CD4-positive, alpha-beta T cell treated with Interleukin-17A for 4 hours (primary cell): ENCODE measurements around the gene MGAT4B.
"Not testable (repeated sequence)": the region's sequence is repeated elsewhere in the genome, so short reads cannot be mapped to it uniquely, and the experiment has no call there.

ENCODE experiments used
- DNase-seq: peaks from one replicate; pipeline ENCODE4 v3.0.0-alpha.2; 2020; ENCODE audit warnings: mixed read lengths

Gene MGAT4B

DNA sequence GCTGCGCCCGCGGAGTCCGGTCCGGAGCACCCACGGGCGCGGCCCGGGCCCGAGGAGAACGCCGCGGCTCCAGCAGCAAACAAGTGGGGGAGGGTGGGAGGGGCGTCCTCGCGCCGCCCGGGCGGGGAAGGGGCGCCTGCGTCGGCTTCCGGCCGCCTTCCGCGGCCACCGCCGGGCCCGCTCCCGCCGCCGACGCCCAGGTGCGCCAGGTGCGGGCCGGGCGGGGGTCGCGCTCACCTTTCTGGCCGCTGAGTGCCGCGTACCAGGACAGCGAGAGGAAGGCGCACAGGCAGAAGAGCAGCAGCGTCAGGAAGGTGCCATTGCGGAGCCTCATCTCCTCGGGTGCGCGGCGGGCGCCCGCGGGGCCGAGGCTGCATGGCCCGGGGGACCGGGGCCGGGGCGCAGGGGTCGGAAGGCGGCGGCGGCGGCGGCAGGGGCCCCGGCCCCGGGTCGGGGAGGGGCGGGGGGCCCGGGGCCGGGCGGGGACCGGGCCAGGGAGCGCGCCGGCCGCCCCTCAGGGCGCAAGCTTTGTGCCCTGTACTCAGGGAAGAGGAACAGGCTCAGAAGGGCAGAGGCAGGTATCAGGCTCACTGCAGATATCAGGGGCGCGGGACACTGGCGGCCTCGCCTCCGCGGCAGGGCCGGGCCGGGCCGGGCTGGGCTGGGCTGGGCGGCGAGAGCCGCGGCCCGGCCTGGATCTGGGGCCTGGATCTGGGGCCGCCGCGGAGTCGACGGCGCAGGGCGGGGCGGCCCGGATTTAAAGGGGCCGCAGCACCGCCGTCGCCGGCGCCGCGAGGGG lies at the start of gene MGAT4B:
Gene MGAT4B (minus strand): TSS at position 617 of the 799 bp plus-strand sequence. CDS start 283 bp downstream, at position 334.
- DNase-seq = peak; percentile 74

DNA sequence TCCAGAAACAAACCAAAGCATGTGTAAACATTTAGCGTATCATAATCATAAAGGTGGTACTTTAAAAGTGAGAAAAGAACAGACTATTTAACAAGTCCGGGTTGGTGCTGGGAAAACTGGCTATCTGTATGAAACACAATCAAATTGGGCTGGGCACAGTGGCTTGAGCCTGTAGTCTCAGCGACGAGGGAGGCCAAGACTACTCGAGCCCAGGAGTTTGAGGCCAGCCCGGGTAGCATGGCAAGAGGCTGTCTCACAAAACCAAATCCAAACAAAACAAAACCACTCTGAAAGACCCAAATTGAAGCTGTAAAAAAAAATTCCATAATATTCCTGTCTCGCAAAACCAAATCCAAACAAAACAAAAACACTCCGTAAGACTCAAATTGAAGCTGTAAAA lies 47.7 kb upstream of the MGAT4B start:
- DNase-seq = no peak

DNA sequence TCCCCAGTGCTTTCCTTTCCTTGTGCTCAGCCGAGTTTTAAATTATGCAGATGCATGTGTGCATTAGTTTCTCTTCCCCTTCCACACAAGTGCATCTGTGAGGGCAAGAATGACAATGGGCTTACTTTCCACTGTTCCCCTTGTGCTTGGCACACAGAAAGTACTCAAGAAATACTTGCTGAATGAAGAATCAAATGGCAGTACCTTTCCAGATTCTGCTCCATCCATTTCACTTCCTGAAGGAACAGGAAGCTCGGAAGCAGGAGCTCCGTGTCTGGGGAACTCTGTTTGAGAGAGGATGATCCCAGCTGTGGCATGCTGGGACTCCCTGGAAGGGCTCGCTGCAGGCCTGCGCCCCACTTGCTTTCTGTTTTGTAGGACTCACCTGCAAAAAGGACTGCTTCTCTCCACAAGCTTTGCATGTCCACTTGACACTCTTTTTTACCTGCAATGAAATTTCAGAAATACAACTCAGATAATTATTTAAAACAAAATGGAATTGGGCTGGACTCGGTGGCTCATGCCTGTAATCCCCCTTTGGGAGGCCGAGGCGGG lies 46.4 kb upstream of the MGAT4B start:
- DNase-seq = no peak

DNA sequence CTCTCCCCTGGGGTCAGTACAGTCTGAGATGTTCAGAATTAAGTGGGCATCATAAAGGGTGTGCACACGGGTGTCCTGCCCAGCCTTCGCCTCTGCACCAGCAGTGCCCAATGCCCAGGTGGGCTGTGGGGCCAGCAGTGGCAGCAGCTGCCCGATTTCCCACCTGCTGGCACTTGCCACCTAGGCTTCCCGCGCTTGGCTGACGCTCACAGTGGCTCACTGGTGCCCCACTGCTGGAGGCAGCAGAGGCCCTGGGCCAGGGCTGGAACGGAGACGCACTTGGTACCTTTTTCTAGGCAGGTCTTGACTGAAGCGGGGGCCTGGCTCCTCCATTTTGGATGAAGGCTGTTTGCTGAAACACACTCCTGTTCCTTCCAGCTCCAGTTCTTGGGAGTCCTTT lies 35.0 kb upstream of the MGAT4B start:
- no peak for DNase-seq

DNA sequence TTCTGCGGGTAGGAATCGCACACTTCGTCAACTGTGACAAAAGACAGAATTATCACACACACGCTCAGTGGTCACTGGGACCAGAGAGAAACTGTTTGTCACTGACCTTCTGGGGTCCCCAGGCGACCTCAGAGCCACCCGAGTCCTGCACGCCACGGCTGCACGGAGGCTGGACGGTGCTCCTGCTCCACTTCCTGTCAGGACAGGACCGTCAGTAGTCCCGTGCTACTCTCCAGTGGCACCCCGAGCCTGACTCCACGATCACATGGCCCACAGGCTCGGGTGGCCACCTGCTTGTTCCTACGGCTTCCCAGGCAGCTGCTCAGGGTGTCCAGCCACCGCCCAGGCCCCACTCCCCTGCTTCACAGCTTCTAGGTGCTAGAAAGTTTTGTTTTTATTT lies 34.1 kb upstream of the MGAT4B start:
- DNase-seq = no peak

DNA sequence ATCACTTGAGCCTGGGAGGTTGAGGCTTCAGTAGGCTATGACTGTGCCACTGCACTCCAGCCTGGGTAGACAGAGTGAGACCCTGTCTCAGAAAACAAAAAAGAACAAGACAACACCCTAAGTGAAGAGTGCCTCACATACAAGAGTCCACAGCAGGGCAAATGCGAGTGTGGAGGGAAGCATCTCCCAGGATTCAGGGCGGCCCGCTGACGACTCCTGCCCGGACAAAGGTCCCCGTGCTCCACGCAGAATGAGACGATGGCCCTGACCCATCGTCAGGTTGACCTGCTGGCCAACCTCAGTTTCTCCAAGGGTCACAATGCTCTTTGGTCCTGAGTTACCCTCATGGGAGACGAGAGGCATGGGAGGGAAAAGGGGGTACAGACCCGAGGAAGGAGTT lies 33.7 kb upstream of the MGAT4B start:
- no peak for DNase-seq

DNA sequence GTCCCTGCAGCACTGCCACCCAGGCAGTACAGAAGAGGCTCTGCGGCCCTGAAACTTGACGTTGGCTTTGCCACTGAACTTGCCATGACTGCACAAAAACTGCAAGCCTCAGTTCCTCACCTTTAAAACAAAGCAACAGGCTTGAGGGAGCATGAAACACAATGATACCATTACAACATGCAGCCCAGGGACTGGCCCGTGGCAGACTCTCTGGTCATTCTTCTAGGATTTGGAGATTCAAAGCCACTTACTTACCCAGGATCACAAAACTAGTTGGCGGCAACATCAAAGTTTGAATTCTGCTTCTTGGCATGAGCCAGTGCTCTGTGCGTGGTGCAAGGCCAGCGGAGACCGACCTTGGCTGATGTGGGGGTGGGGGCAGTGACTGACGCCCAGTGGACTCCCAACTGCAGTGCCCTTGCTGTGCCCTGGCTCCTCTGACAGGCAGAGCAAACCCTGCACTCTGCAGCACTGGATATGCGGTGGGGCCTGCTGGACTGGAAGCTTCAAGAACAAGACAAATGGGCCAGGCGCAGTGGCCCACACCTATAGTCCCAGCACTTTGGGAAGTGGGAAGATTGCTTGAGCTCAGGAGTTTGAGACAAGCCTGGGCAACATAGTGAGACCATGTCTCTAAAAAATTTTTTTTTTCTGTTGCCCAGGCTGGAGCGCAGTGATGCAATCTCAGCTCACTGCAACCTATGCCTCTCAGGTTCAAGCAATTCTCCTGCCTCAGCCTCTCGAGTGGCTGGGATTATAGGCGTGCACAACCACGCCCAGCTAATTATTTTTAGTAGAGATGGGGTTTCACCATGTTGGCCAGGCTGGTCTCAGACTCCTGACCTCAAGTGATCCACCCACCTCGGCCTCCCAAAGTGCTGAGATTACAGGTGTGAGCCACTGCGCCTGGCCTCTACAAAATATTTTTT lies 32.9 kb upstream of the MGAT4B start:
- no peak for DNase-seq

DNA sequence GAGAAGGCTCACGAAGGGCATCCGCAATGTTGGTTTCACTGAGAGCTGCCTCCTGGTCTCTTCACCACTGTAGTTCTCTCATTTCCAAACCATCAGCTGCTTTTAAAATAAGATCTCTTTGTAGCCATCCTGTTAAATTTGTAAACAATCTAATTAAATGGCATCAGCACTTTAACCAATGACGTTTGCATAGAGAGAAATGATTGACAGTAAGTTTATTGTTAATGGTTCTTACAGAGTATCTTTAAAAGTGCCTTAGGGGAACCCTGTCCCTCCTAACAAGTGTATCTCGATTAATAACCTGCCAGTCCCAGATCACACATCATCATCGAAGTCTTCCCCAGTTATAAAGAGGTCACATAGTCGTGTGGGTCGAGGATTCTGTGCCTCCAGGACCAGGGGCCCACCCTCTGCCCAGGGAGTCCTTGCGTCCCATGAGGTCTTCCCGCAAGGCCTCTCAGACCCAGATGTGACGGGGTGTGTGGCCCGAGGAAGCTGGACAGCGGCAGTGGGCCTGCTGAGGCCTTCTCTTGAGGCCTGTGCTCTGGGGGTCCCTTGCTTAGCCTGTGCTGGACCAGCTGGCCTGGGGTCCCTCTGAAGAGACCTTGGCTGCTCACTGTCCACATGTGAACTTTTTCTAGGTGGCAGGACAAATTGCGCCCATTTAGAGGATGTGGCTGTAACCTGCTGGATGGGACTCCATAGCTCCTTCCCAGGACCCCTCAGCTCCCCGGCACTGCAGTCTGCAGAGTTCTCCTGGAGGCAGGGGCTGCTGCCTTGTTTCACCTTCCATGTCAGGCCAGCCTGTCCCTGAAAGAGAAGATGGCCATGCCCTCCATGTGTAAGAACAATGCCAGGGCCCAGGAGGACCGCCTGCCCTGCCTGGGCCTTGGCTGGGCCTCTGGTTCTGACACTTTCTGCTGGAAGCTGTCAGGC lies 30.7 kb upstream of the MGAT4B start:
- no peak for DNase-seq

DNA sequence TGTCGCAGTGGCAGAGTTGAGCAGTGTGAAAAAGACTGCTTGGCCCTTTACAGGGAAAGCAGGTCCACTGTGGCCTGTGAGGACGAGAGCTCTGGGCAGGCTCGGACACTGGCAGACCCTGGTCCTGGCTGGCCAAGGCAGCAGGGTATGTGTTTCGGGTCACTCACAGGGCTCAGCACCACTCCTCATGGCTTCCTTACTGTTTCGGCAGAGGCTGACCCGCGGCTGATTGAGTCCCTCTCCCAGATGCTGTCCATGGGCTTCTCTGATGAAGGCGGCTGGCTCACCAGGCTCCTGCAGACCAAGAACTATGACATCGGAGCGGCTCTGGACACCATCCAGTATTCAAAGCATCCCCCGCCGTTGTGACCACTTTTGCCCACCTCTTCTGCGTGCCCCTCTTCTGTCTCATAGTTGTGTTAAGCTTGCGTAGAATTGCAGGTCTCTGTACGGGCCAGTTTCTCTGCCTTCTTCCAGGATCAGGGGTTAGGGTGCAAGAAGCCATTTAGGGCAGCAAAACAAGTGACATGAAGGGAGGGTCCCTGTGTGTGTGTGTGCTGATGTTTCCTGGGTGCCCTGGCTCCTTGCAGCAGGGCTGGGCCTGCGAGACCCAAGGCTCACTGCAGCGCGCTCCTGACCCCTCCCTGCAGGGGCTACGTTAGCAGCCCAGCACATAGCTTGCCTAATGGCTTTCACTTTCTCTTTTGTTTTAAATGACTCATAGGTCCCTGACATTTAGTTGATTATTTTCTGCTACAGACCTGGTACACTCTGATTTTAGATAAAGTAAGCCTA lies 29.8 kb upstream of the MGAT4B start:
- DNase-seq = peak; percentile 71

DNA sequence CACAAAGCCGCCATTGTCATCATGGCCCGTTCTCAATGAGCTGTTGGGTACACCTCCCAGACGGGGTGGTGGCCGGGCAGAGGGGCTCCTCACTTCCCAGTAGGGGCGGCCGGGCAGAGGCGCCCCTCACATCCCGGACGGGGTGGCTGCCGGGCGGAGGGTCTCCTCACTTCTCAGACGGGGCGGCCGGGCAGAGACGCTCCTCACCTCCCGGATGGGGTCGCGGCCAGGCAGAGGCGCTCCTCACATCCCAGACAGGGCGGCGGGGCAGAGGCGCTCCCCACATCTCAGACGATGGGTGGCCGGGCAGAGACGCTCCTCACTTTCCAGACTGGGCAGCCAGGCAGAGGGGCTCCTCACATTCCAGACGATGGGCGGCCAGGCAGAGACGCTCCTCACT lies 28.2 kb upstream of the MGAT4B start:
- not testable (repeated sequence) for DNase-seq

DNA sequence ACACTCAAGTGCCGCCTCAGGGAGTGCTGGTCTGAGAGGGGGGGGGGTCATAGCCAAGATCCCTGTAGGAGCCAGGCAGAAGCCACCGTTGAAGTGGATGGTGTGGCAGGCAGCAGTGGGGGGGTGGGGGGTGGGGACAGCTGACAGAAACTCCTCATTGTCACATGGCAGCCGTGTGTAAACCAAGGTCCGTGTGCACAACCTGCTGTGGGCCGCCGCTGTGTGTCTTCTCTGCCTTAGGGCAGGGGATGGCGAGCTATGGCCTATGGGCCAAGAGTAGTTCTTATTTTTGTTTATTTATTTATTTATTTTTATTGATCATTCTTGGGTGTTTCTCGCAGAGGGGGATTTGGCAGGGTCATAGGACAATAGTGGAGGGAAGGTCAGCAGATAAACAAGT lies 27.5 kb upstream of the MGAT4B start:
- no peak for DNase-seq

DNA sequence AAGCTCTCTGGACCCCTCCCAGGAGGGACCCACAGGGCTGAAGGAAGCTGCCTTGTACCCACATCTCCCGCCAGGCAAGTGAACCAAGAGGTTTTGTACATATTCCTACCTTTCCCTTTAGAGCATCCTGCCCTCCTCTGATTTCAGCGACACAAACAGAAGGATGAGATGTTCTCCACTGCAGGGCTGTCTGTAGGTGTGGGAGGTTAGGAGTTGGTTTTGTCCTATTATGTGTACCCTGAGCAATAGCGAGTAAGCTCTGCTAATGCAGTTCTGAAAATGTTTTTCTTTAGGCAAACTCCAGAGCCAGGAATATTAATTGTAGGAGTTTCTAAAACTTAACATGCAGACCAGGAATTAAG lies 27.0 kb upstream of the MGAT4B start:
- no peak for DNase-seq

DNA sequence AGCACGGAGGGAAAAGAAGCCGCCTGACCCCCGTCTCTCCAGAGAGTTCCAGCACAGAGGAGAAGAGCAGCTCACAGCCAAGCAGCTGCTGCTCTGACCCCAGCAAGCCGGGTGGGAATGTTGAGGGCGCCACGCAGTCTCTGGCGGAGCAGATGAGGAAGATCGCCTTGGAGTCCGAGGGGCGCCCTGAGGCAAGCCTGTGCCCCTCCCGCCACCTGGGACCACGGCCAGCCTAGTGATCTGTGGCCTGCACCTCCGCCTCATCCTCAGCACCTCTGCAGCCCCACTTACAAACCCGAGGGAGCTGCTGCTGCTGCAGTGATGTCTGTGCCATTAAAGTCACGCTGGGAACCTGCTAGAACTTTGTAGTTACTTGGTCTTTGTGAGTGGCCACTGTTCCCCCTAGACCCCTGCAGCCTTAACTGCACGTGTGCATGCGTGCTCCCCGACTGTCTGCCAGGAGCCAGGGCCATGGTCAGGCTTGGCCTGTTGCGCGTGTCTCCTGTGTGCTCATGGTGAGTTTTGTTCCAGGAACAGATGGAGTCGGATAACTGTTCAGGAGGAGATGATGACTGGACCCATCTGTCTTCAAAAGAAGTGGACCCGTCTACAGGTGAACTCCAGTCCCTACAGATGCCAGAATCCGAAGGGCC lies 26.5 kb upstream of the MGAT4B start:
- DNase-seq = no peak

DNA sequence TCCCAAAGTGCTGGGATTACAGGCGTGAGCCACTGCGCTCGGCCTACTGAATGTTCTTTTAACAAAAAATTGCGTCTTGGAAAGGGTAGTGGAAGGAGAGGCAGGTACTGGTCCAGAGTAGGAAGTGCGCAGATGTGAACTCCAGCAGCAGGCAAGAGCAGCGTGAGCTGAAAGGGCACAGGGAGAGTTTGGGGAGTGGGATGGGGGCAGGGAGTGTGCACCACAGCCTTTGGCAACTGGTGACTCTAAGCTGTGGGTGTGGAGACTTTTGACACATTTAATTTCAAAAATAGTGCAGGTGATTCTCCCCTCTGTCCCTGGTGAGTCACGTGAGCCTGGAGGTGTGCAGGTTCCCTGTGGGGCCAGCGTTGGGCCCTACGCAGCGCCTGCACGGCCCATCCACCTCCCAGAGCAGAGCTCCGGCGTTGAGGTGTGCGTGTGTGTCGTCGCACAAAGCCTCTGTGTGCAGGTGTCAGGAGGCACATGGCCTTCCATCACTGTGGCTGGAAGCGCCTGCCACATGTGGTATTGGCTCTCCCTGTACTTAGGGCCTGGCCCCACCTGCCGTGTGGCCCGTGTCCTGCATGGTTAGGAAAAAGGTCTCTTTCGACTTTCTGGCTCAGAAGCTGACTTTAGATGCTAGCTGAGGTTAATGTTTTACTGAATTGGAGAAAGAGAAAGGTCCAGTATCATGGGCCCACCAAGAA lies 25.5 kb upstream of the MGAT4B start:
- no peak for DNase-seq

DNA sequence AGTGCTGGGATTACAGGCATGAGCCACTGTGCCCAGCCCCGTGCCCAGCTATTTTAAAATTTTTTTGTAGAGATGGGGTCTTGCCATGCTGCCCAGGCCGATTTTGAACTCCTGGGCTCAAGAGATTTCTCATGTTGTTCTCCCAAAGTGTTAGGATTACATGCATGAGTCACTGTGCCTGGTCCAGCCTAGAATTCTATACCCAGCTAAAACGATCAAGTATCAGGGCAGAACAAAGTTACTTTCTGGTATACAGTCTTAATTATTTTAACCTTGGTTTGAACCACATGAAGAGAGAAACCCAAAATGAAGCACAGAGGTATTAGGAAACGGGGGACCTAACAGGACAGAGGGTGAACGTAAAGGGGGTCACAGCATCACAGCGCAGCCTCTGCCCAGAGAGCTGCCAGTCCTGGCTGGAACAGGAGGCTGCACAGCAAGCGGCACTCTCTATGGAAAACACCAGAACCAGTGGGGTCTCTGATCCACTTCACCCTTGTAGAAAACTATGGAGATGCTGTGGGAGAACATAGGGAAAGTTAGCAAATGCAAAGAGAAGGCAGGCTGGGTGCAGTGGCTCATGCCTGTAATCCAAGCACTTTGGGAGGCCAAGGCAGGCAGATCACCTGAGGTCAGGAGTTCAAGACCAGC lies 24.3 kb upstream of the MGAT4B start:
- no peak for DNase-seq

DNA sequence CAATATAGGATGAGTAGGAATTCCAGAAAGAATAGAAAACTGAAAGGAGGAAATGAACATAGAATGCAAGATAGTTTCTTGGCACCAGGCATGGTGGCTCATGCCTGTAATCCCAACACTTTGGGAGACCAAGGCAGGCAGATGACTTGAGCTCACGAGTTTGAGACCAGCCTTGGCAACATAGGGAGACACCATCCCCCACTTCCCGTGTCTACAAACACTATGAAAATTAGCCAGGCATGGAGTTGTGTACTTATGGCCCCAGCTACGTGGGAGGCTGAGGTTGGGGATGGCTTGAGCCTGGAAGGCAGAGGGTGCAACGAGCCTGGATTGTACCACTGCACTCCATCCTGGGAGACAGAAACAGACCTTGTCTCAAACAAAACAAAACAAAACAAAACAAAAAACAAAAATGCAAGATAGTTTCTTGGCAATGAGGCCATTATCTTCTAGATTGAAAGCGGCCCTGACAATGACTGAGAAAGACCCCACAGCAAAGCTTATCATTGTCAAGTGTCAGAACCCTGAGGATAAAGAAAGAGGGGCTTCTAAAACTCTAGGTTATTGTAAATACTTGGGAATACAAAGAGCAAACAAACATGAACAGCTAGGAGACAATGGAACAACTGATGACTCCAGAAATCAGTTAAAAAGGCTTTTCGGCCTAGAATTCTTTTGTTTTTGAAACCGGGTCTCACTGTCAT lies 23.2 kb upstream of the MGAT4B start:
- no peak for DNase-seq

DNA sequence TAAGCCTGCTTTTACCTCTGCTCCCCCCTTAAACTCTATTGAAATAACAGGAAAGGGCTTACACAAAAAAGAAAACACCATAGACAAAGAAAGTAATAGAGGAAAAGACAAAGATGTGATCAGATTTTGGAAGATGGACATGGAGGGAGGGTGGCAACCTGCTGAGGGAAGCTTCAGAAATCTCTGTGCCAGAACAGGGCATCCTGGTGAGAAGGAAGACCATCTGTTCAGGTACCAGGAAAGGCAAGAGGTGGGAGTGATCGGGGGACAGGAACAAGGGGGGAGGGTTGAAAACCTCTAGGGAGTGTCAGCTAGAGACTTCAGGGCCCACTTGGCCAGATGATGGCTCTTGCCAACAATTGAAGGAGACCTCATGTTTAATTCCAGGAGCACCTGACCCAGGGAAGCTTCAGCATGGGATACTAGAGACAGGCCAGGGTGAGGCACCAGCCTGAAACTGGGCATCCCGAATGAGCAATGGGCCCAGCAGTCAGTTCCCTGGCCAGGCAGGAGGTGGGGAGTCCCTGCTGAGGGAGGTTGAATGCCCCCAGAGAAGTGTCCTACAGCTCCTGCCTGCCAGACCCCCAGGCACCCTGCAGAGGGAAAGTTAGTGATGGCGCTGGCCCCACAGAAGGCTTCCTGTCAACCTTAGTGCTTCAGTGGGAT lies 22.2 kb upstream of the MGAT4B start:
- DNase-seq = no peak

DNA sequence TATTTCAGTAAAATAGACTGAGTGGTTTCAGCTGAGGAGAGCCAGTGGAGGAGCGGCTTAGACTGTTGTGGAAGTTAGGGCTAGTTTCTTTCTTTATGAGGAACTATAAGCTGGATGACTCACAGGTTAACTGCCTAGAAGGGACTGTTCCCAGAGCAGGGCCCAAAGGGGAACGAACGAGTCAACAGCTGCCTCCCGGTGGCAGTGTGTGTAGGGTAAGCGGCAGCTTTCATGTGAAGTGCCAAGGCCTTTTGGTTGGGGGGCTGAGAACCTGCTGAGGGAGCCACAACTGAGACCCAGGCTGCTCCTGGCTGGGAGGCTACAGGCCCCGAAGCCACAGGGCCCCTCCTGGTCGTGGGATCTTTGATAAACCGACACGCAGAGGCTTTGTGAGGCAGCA lies 21.0 kb upstream of the MGAT4B start:
- DNase-seq = peak; percentile 31
